ENCODE results near the gene CCIN. TPM values are rescaled to one million over a fixed set of nuclear protein-coding genes. Genes with fewer than 3 reads are reported as not detected.

Gene CCIN
- total and polyA plus RNA-seq, 9 of the 15 experiments (the other 6 are each of a cell fraction or from before 2014, with no cell fraction given): not detected

- TF ChIP-seq HMBOX1 (IDR thresholded peaks at IDR 0.05) (no peak), MEIS2 (IDR thresholded peaks at IDR 0.05; ENCODE audit: partially characterized antibody) (no peak), PKNOX1 (IDR thresholded peaks at IDR 0.05) (no peak), HBP1 (CRISPR knock-in tag; IDR thresholded peaks at IDR 0.05) (no peak), HCFC1 (IDR thresholded peaks at IDR 0.05; ENCODE audit: low read depth, low read length) (no peak), SLC30A9 (CRISPR knock-in tag; IDR thresholded peaks at IDR 0.05) (no peak), E2F1 (CRISPR knock-in tag; IDR thresholded peaks at IDR 0.05) (no peak), ZNF778 (CRISPR knock-in tag; IDR thresholded peaks at IDR 0.05) (no peak), CEBPZ (IDR thresholded peaks at IDR 0.05; ENCODE audit: borderline replicate concordance, low read depth, low read length) (no peak), HNRNPH1 (optimal IDR thresholded peaks at IDR 0.05; ENCODE audit: low read depth, low read length) (no peak), PYGO2 (tag; IDR thresholded peaks at IDR 0.05) (no peak), ZBTB7A (IDR thresholded peaks at IDR 0.05; ENCODE audit: borderline replicate concordance, control insufficient read depth, low read depth, low read length) (no peak), XRCC3 (IDR thresholded peaks at IDR 0.05) (no peak)
- no peaks in the 10 kb centered on the region for H3K27me3 ChIP-seq (ENCODE audit: control insufficient read depth in 2 of 2, insufficient read depth in 2 of 2, low read length in 2 of 2)
- ATAC-seq (no peak), DNase-seq (ENCODE audit: extremely low read depth in 1 of 4, low spot score in 3 of 4) (no peak), FAIRE-seq (no peak)
- no TSS peak for BruUV-seq (replicated peaks)
- no peak overlapping the region for H3K4me2 ChIP-seq (ENCODE audit: insufficient read depth, low read length)
- H3K9me1 ChIP-seq (ENCODE audit: control insufficient read depth, insufficient read depth, low read length): no peaks in the 10 kb centered on the region
- H3K4me1 ChIP-seq (replicated peaks in 1 of 2; ENCODE audit: control insufficient read depth in 2 of 2, insufficient read depth in 2 of 2, low read length in 2 of 2): peaks cover 24 to 51% of the 10 kb centered on the region in 2 experiments; a peak in 4 of 5 replicates
- H3K4me3 ChIP-seq: no peak overlapping the region
- no peaks in the 10 kb centered on the region for H3K36me3 ChIP-seq (ENCODE audit: control insufficient read depth, insufficient read depth, low read length)
- H2AFZ ChIP-seq (ENCODE audit: low read depth, low read length): no peak overlapping the region
- ChIA-PET POLR2A (interaction anchor here (0.6 kb wide), 1 partner anchor 13 kb away, joined by 3 read pairs; no protein-coding TSS in a partner anchor), CTCF (ENCODE audit: low intra/inter-chr PET ratio) (no interaction called here)
- peaks cover 6% of the 10 kb centered on the region; the same call in 1 of the 3 replicates for H3K79me2 ChIP-seq (ENCODE audit: control insufficient read depth, insufficient read depth, low read length)
- in situ Hi-C loops (cut with MboI): no loop called here
- no peaks in the 10 kb centered on the region for H3K9me3 ChIP-seq (replicated peaks; ENCODE audit: control insufficient read depth, insufficient read depth, low read depth, low read length)
- H4K20me1 ChIP-seq (replicated peaks; ENCODE audit: control insufficient read depth, insufficient read depth, low read length): no peaks in the 10 kb centered on the region; the same call in 1 of the 2 replicates
- no peak overlapping the region for H3K27ac ChIP-seq (ENCODE audit: extremely low read depth, low read depth, low read length)
- WGBS (ENCODE audit: insufficient coverage, low coverage, missing lambda C conversion rate): 80% methylated on average over 7 of the region's 10 CpGs
- intact Hi-C loops (cut with micrococcal nuclease): no loop called here
- H3K9ac ChIP-seq (ENCODE audit: insufficient read depth in 1 of 2, low read depth in 2 of 2, low read length in 2 of 2): no peak overlapping the region
Observed at GRCh38 chr9:36138496-36138895, 30.7 kb upstream of the CCIN start.

Measured in K562 (cell line).